GM12874 (cell line): ENCODE results near the gene CSPG4.

Experiments used
- CTCF ChIP-seq: IDR thresholded peaks from 2 replicates; pipeline ENCODE4 v1.5.1; 2011; ENCODE audit warnings: low read depth, mild to moderate bottlenecking, control low read depth, low read length, moderate library complexity; ENCODE audit not compliant: insufficient read depth

The CSPG4 gene

GRCh38 chr15:75677465-75678323 lies 35.0 kb downstream of the CSPG4 start:
- no peak for TF ChIP-seq CTCF

DNA sequence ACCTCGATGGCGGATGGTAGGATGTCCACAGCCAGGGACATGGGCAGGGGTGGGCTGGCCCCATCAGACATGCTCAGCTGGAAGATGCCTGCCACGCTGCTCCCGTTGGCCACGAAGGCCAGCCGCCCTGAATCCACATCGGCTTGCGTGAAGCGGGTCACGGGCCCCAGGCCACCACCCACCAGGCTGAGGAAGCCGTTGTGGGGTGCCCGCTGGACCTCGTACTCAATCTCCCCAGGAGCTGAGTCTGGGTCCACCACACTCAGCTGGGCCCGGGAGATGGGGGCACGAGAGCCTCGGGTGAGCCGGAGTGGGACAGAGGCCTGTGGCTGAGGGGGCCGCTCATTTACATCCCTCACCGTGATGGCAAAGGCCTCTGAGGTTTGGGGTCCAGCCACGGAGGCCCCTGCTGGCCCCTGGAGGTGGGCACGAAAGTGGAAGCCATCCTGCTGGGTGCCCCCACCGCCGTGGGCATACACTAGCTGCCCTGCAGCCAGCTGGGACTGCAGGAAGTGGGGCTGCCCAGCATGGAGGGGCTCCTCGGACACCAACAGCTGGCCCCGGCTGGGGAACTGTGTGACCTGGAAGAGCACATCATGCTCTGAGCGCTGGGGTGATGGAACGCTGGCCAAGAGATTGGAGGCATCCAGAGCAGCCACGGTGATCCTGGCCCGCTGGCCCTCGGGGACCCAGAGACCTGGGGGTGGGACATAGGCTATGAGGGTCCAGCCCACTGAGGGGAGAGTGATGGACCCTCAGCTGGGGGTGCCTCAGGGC lies 35.8 kb downstream of the CSPG4 start:
- TF ChIP-seq CTCF = no peak

DNA sequence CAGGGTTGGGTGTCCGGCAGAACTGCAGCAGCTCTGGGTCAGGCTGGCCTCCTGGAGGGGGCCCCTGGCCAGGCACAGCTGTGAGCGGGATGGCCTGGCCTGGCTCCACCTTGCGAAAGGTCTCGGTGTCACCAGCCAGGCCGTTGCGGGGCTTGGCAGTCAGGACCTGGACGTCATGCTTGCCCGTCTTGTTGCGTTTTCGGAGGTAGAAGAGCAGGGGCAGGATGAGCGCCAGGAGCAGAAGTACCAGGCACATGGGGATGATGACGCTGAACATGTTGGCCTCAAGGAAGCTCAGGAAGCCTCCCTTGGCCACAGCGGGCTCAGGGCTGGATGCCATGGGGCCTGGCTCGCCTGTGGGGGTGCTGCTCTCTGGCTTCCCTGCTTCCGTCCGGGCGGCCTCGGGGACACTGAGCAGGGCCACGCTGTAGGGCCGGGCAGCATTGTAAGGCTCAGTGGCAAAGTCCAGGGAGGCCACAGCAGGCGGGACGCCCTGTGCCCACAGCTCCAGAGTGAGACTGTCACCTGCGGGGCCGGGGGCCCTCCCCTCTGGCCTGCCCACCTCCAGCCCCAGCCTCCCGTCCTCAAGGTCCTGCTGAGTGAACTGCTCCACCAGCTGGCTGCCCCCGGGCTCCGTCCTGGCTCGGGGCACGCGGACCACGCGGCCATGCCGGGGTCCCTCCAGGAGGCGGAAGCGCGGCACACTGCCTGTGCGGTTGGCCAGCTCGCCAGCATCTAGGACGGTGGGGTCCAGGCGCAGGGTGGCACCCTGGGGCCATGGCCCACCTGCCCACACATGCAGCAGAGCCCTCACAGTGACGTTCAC lies 36.9 kb downstream of the CSPG4 start:
- no peak for TF ChIP-seq CTCF

DNA sequence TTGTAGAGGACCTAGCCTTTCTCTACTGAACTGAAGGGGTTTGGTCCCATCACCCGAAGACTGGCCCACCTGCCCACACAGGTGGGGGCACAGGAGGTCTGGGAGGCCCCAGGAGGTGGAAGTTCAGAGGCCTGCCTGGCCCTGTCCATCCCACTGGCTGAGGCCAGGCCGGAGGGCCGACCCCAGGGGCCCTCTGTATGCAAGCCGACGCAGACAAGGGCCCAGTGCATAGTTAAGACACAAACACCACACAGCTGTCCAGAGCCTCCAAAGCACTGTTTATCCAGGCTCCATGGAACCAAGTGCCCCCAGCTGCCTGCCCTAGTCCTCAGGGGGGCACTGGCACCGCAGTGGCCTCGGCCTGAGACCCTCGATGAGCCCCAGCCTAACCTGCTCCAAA lies 38.3 kb downstream of the CSPG4 start:
- TF ChIP-seq CTCF = no peak

DNA sequence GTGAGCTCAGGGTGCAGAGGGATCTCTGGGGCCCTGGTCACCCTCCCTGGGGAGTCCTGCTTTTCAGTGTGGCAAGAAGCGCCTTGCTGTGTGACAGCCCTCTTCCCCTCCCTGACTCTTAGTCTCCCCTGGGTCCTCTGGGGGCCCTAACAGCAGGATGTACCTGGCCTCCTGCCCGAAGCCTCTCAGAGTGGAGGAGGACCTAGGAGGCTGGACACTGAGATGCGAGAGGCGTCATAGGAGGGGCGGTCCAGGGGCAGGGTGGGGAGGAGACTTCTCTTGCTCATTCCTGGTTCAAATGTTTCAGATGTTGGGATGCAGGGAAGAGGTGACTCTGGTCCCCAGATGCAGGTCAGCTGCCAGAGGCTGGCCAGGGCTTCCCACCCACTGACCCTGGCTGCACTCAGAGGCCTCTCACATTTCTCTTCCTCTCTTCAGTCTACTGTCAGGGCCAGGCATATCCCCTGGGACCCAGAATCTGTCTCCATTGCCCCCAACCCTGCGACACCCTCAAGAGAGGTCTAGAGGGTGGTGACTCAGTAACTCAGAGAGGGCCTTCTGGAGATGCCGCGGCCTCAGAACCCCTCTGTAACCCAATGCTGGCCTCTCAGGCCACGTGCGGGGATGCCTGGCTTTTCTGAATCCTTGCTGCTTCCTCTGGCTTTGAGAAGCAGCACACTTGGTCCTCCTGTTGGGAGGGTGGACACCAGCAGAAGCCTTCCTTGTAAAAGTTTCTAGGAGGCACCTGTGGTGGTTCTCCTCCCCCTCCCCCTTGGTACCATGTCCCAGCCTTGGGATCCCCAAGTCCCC lies 39.0 kb downstream of the CSPG4 start:
- no peak for TF ChIP-seq CTCF

GRCh38 chr15:75672646-75673425 lies 39.8 kb downstream of the CSPG4 start:
- TF ChIP-seq CTCF = no peak
